SK-N-SH treated with all-trans-retinoic acid at 6 μM for 48 hours (cell line): ENCODE measurements around the gene PARD3.

Source experiments
- CREB5 ChIP-seq: fragments of 250-450 bp; sonication (Bioruptor Pico); IDR thresholded peaks from 2 replicates; pipeline ENCODE4 v1.5.1; 2020; ENCODE audit warnings: low read depth, mild to moderate bottlenecking, moderate library complexity
- CSRNP3 ChIP-seq: fragments of 250-450 bp; sonication (Bioruptor Pico); IDR thresholded peaks from 2 replicates; pipeline ENCODE4 v1.5.1; 2021; ENCODE audit warnings: mild to moderate bottlenecking, moderate library complexity
- GLIS3 ChIP-seq: fragments of 250-450 bp; sonication (Bioruptor Pico); IDR thresholded peaks from 2 replicates; pipeline ENCODE4 v1.5.0; 2020; ENCODE audit warnings: mild to moderate bottlenecking, moderate library complexity
- PATZ1 ChIP-seq: fragments of 250-450 bp; sonication (Bioruptor Pico); IDR thresholded peaks from 2 replicates; pipeline ENCODE4 v1.8.0; 2020; ENCODE audit warnings: mild to moderate bottlenecking, moderate library complexity, borderline replicate concordance
- SNAI2 ChIP-seq: fragments of 250-450 bp; sonication (Bioruptor Pico); IDR thresholded peaks from 2 replicates; pipeline ENCODE4 v1.5.0; 2020; ENCODE audit warnings: mild to moderate bottlenecking, moderate library complexity
- TOX ChIP-seq: fragments of 250-450 bp; sonication (Bioruptor Pico); IDR thresholded peaks from 2 replicates; pipeline ENCODE4 v1.8.0; 2021; ENCODE audit warnings: mild to moderate bottlenecking, moderate library complexity, borderline replicate concordance
- ZC3H10 ChIP-seq: fragments of 250-450 bp; sonication (Bioruptor Pico); IDR thresholded peaks from 2 replicates; pipeline ENCODE4 v1.5.1; 2021; ENCODE audit warnings: mild to moderate bottlenecking, moderate library complexity

- TF ChIP-seq GLIS3 (CRISPR knock-in tag) = no peak
- no peak for TF ChIP-seq TOX (CRISPR knock-in tag)
- TF ChIP-seq CSRNP3 (CRISPR knock-in tag) = no peak
- no peak for TF ChIP-seq ZC3H10 (CRISPR knock-in tag)
- TF ChIP-seq SNAI2 (CRISPR knock-in tag) = no peak
- TF ChIP-seq PATZ1 (CRISPR knock-in tag) = no peak
- no peak for TF ChIP-seq CREB5
Measured at GRCh38 chr10:34766811-34767494, 48.1 kb downstream of the PARD3 start.
